Measurements from ENCODE around the gene PXT1. TPM values are rescaled to one million over a fixed set of nuclear protein-coding genes. Genes with fewer than 3 reads are reported as not detected.

The PXT1 gene
- total and polyA plus RNA-seq, 7 experiments from 2014 or later = 0.15 to 0.64 (median 0.32) TPM; not detected in 2

DNA sequence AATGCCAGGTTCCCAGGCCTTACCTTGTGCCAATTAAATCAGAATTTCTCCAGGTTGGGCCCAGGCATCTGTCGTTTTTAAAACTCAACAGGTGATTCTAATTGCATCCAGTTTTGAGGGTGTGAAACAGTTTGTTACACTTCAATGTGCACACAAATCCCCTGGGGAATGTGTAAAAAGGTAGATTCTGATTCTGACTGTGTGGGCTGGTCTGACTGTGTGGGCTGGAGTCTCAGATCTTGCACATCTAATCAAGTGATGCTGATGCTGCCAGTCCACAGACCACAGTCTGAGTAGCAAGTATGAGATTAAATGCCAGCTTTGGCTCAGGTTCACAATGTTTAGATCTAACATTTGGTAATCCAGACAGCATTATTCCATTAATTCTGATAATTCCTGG is 42.7 kb downstream of the PXT1 start:
- CTCF ChIA-PET = interaction anchor here (0.6 kb wide), 1 partner anchor 154 kb away, joined by 4 read pairs; no protein-coding TSS in a partner anchor

DNA sequence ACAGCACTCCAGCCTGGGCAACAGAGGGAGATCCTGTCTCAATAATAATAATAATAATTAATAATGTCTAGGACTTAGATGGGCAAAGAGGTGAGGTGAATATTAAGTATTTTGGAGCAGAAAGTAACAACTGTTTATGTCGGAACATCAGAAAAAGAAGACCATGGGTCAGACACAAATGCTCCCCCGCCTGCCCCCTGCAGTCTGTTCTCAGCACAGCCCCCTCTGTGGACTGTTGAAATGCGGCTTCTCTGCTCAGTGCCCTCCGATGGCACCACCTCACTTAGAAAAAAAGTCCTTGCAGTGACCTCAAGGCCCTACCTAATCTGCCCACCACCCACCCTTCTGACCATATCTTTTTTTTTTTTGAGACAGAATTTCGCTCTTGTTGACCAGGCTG is 50.0 kb downstream of the PXT1 start:
- ATAC-seq (no peak), DNase-seq (no peak)
- Mint-ChIP-seq H3K36me3 (peaks cover 0 to 2% (median 0%) of the 10 kb centered on the region in 5 donors), H3K27me3 (peaks cover 0 to 59% (median 18%) of the 10 kb centered on the region in 5 donors), H3K4me1 (peaks cover 4 to 8% (median 6%) of the 10 kb centered on the region in 7 donors), H3K4me3 (no peak overlapping the region), H3K27ac (no peak overlapping the region), H3K9me3 (peaks cover 0 to 1% (median 0%) of the 10 kb centered on the region in 11 donors)
- intact Hi-C loops (cut with micrococcal nuclease) = no loop called here
- CTCF ChIA-PET = no interaction called here
- POLR2A ChIA-PET = no interaction called here
- no peak overlapping the region for H3K27ac ChIP-seq (ENCODE audit: low read depth, low read length)
- H3K4me3 ChIP-seq (ENCODE audit: low read length) = no peak overlapping the region
- no peaks in the 10 kb centered on the region for H3K27me3 ChIP-seq (ENCODE audit: control insufficient read depth in 2 of 2, insufficient read depth in 2 of 2, low read length in 2 of 2)
- no peaks in the 10 kb centered on the region for H3K36me3 ChIP-seq (ENCODE audit: control insufficient read depth in 2 of 3, insufficient read depth in 3 of 3, low read length in 3 of 3)
- peaks cover 0 to 6% of the 10 kb centered on the region in 2 donors for H3K4me1 ChIP-seq (ENCODE audit: control insufficient read depth in 2 of 2, insufficient read depth in 2 of 2, low read length in 2 of 2)
- no peaks in the 10 kb centered on the region for H3K9me3 ChIP-seq (ENCODE audit: control insufficient read depth in 2 of 3, low read length in 3 of 3)

More for the DNA sequence above, 42.7 kb downstream of the PXT1 start:
- Histone ChIP-seq H3K27ac (ENCODE audit: low read depth, low read length) (no peak overlapping the region), H3K4me1 (ENCODE audit: control insufficient read depth in 2 of 2, insufficient read depth in 2 of 2, low read length in 2 of 2) (no peaks in the 10 kb centered on the region), H3K36me3 (ENCODE audit: control insufficient read depth in 2 of 3, insufficient read depth in 3 of 3, low read length in 3 of 3) (no peaks in the 10 kb centered on the region), H3K9me3 (ENCODE audit: control insufficient read depth in 2 of 3, low read length in 3 of 3) (no peaks in the 10 kb centered on the region), H3K4me3 (ENCODE audit: low read length) (no peak overlapping the region), H3K27me3 (ENCODE audit: control insufficient read depth in 2 of 2, insufficient read depth in 2 of 2, low read length in 2 of 2) (no peaks in the 10 kb centered on the region)
- no peaks in the 10 kb centered on the region for H3K4me1 Mint-ChIP-seq
- no peak overlapping the region for H3K4me3 Mint-ChIP-seq
- intact Hi-C loops (cut with micrococcal nuclease) = no loop called here
- peaks cover 0 to 5% (median 0%) of the 10 kb centered on the region in 5 donors for H3K36me3 Mint-ChIP-seq
- DNase-seq (no peak), ATAC-seq (no peak)
- POLR2A ChIA-PET = no interaction called here
- peaks cover 3 to 31% (median 5%) of the 10 kb centered on the region in 5 donors for H3K27me3 Mint-ChIP-seq
- no peak overlapping the region for H3K27ac Mint-ChIP-seq
- H3K9me3 Mint-ChIP-seq = no peaks in the 10 kb centered on the region

DNA sequence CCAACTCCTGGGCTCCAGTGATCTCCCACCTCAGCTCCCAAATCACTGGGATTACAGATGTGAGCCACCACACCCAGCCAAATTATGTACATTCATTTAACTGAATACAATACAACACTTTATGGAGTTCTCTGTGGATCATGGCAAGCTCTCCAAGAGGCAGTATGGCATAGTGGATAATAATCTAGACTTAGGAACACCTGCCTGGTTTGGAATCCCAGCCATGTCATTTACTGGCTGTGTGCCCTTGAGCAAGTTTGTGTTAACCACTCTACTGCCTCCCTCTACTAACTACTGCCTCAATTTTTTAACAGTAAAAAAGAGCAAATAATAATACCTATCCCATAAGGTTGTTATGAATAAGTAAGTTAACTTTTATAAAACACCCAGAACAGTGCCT is 53.3 kb downstream of the PXT1 start:
- H3K27ac Mint-ChIP-seq = no peak overlapping the region
- intact Hi-C loops (cut with micrococcal nuclease) = no loop called here
- H3K36me3 ChIP-seq (ENCODE audit: control insufficient read depth in 2 of 3, insufficient read depth in 3 of 3, low read length in 3 of 3) = no peaks in the 10 kb centered on the region
- H3K4me3 ChIP-seq (ENCODE audit: low read length) = no peak overlapping the region
- ChIA-PET POLR2A (no interaction called here), CTCF (no interaction called here)
- no peaks in the 10 kb centered on the region for H3K9me3 ChIP-seq (ENCODE audit: control insufficient read depth in 2 of 3, low read length in 3 of 3)
- no peak overlapping the region for H3K27ac ChIP-seq (ENCODE audit: low read depth, low read length)
- H3K4me1 Mint-ChIP-seq = peaks cover 18 to 32% (median 19%) of the 10 kb centered on the region in 7 donors
- DNase-seq (no peak), ATAC-seq (no peak)
- H3K36me3 Mint-ChIP-seq = peaks cover 0 to 9% (median 0%) of the 10 kb centered on the region in 5 donors
- H3K27me3 ChIP-seq (ENCODE audit: control insufficient read depth in 2 of 2, insufficient read depth in 2 of 2, low read length in 2 of 2) = no peaks in the 10 kb centered on the region
- H3K4me1 ChIP-seq (ENCODE audit: control insufficient read depth in 2 of 2, insufficient read depth in 2 of 2, low read length in 2 of 2) = peaks cover 5 to 14% of the 10 kb centered on the region in 2 donors
- H3K9me3 Mint-ChIP-seq = peaks cover 0 to 1% (median 0%) of the 10 kb centered on the region in 11 donors
- peaks cover 0 to 54% (median 29%) of the 10 kb centered on the region in 5 donors for H3K27me3 Mint-ChIP-seq
- H3K4me3 Mint-ChIP-seq = no peak overlapping the region

DNA sequence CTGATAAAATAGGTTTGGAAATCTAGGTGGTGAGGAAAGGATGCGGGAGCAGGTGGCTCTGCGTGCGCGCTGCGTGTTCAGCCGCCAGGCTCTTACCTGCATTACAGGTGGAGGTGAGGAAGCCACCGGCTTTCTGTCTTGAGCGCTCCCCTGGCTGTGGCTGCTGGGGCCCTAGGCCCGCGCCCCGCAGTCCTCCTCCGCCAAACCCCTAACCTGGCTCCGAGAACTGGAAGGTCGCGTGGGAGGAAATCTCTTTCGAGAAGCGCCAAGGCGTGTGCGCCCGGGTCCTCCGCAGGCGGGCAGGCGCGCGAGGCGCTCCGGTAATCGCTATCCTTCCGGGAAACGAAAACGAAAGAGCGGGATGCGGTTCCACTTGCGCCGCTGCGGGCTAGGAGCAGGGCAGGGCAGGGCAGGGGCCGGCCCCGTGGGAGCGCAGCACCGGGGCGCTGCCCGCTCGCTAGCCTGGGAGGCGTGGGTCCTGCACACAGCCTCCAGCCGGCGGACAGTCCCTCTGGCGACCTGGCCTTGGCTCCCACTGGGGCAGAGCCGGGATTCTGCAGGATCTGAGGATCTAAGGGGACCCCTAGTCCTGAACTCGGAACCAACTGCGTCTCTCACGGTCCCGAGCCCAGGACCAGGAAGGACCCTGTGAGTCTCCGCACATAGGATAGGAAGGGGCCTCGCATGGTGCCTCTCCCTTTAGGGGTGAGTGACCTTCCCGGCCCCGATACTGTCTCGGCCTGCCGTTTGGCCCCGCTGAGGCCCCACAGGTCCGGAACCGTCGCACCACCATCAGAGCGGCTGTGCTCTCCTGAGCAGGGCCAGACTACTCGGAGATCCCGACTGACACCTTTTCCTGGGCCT is 55.0 kb downstream of the PXT1 start, which contains the start of gene ETV7:
ETV7 (minus strand) TSS at position 230 of the 864 bp plus-strand sequence; CDS start at position 102, 128 bp downstream.
- Histone ChIP-seq H3K4me3 (ENCODE audit: low read length) (peak within 1 kb of the TSS; percentile 79), H3K27me3 (ENCODE audit: control insufficient read depth in 2 of 2, insufficient read depth in 2 of 2, low read length in 2 of 2) (no peaks in the 10 kb centered on the region), H3K27ac (ENCODE audit: low read depth, low read length) (peak within 1 kb of the TSS; percentile 14), H3K36me3 (ENCODE audit: control insufficient read depth in 2 of 3, insufficient read depth in 3 of 3, low read length in 3 of 3) (no peaks in the 10 kb centered on the region), H3K4me1 (ENCODE audit: control insufficient read depth in 2 of 2, insufficient read depth in 2 of 2, low read length in 2 of 2) (peaks cover 5 to 14% of the 10 kb centered on the region in 2 donors), H3K9me3 (ENCODE audit: control insufficient read depth in 2 of 3, low read length in 3 of 3) (no peaks in the 10 kb centered on the region)
- Mint-ChIP-seq H3K4me1 (peaks cover 18 to 49% (median 19%) of the 10 kb centered on the region in 7 donors), H3K27ac (peak within 1 kb of the TSS in 7 of 9 donors; percentile 14 to 96 (median 79)), H3K36me3 (peaks cover 0 to 10% (median 0%) of the 10 kb centered on the region in 5 donors), H3K9me3 (peaks cover 0 to 1% (median 0%) of the 10 kb centered on the region in 11 donors), H3K27me3 (peaks cover 0 to 41% (median 29%) of the 10 kb centered on the region in 5 donors), H3K4me3 (peak within 1 kb of the TSS; percentile 88 to 99 (median 94))
- intact Hi-C loops (cut with micrococcal nuclease) = no loop called here
- ATAC-seq (peak; percentile 62), DNase-seq (peak in 7 of 9 donors; percentile 13 to 60 (median 27))
- CTCF ChIA-PET = interaction anchor here (0.6 kb wide), 1 partner anchor 10 kb away, joined by 3 read pairs; no protein-coding TSS in a partner anchor
- POLR2A ChIA-PET = interaction anchor here (0.7 kb wide), 1 partner anchor 577 kb away, joined by 3 read pairs; no protein-coding TSS in a partner anchor

DNA sequence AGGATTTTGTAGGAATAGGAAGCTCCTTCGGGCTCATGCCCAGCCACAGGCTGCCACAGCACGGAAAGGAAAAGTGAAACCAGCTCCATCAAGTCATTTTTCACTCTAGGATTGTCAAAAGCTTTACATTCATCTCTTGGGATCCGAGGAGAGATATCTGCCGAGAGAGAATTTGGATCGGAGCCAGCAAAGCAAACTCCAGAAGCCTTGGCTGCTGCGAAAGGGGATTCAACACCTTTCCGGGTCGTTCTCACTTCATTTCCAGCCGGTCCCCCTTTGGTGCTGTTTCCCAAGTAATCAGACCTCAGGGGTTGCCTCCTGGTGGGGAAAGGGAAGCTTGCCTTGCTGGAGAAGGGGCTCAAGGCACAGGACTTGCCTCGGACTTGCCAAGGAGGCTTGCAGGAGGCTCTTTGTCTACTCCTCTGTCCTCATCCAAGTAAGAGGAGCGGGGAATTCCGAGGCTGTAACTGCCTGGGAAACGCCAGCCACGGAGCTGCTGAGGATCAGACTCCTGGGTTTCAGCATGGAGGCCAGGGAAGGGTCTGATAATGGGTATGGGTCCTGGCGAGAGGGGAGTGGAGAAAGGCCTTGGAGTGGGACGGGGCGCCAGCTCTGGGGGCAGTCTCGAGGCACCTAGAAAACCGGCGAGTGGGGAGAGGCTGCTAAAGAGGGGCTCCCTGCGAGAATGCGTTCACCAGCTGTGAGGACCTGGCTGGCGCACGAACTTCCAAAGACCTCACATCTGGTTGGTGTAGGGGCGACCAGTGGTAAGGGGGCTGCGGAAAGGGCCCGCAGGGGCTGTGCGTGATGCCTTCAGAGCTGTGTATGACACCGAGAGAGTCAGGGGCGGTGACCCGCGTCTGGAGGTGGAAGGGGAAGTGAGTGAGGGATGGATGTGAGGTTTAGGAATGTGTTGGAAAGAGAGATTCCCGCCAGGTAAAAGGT is 55.9 kb downstream of the PXT1 start:
- Mint-ChIP-seq H3K4me1 (peaks cover 18 to 51% (median 19%) of the 10 kb centered on the region in 7 donors), H3K36me3 (peaks cover 0 to 13% (median 0%) of the 10 kb centered on the region in 5 donors), H3K27me3 (peaks cover 0 to 37% (median 29%) of the 10 kb centered on the region in 5 donors), H3K9me3 (peaks cover 0 to 1% (median 0%) of the 10 kb centered on the region in 11 donors), H3K27ac (peak overlapping the region in 7 of 9 donors; percentile 43 to 96 (median 79)), H3K4me3 (peak overlapping the region; percentile 88 to 99 (median 94))
- intact Hi-C loops (cut with micrococcal nuclease) = no loop called here
- Histone ChIP-seq H3K36me3 (ENCODE audit: control insufficient read depth in 2 of 3, insufficient read depth in 3 of 3, low read length in 3 of 3) (no peaks in the 10 kb centered on the region), H3K27ac (ENCODE audit: low read depth, low read length) (peak overlapping the region; percentile 14), H3K9me3 (ENCODE audit: control insufficient read depth in 2 of 3, low read length in 3 of 3) (no peaks in the 10 kb centered on the region), H3K4me1 (ENCODE audit: control insufficient read depth in 2 of 2, insufficient read depth in 2 of 2, low read length in 2 of 2) (peaks cover 5 to 14% of the 10 kb centered on the region in 2 donors), H3K4me3 (ENCODE audit: low read length) (peak overlapping the region; percentile 79), H3K27me3 (ENCODE audit: control insufficient read depth in 2 of 2, insufficient read depth in 2 of 2, low read length in 2 of 2) (no peaks in the 10 kb centered on the region)
- CTCF ChIA-PET = interaction anchor here (0.6 to 0.7 kb wide), 3 partner anchors 9 to 406 kb away, joined by 3 to 4 read pairs (median 3); no protein-coding TSS in a partner anchor
- DNase-seq (peak in 4 of 9 donors; percentile 13 to 21 (median 17)), ATAC-seq (peak; percentile 62)
- POLR2A ChIA-PET = interaction anchor here (0.6 to 0.7 kb wide), 2 partner anchors 214 to 576 kb away, joined by 3 to 4 read pairs; no protein-coding TSS in a partner anchor

DNA sequence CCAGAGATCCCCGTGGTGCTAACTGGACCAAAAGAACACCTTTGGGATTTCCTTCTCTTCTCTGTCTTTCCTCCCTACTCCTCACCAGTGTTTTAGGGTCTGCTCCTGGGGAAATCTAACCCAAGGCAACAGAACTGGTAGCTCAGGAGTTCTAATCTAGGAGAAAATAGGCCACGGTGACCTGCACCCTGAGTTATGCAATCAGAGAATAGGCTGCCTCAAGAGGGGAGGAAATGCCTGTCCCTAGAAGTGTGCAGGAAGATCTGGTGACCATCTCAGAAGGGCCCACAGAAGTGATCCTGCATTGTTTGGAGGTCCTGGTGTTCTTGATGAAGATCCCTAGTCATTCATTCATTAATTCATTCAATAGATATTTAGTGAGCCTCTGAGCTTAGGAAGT is 58.6 kb downstream of the PXT1 start:
- ChIA-PET POLR2A (no interaction called here), CTCF (no interaction called here)
- DNase-seq (no peak), ATAC-seq (no peak)
- Mint-ChIP-seq H3K36me3 (peaks cover 0 to 13% (median 0%) of the 10 kb centered on the region in 5 donors), H3K27ac (no peak overlapping the region), H3K4me3 (no peak overlapping the region), H3K27me3 (peaks cover 0 to 28% (median 16%) of the 10 kb centered on the region in 5 donors), H3K9me3 (peaks cover 0 to 1% (median 0%) of the 10 kb centered on the region in 11 donors), H3K4me1 (peaks cover 18 to 53% (median 19%) of the 10 kb centered on the region in 7 donors)
- Histone ChIP-seq H3K36me3 (ENCODE audit: control insufficient read depth in 2 of 3, insufficient read depth in 3 of 3, low read length in 3 of 3) (no peaks in the 10 kb centered on the region), H3K9me3 (ENCODE audit: control insufficient read depth in 2 of 3, low read length in 3 of 3) (no peaks in the 10 kb centered on the region), H3K27ac (ENCODE audit: low read depth, low read length) (no peak overlapping the region), H3K4me1 (ENCODE audit: control insufficient read depth in 2 of 2, insufficient read depth in 2 of 2, low read length in 2 of 2) (peaks cover 5 to 14% of the 10 kb centered on the region in 2 donors), H3K4me3 (ENCODE audit: low read length) (no peak overlapping the region), H3K27me3 (ENCODE audit: control insufficient read depth in 2 of 2, insufficient read depth in 2 of 2, low read length in 2 of 2) (no peaks in the 10 kb centered on the region)
- intact Hi-C loops (cut with micrococcal nuclease) = no loop called here
